ENCODE results near the gene ADGRD2. TPM values are rescaled to one million over a fixed set of nuclear protein-coding genes. Genes with fewer than 3 reads are reported as not detected.

Gene ADGRD2
- total RNA-seq, 1 experiment from 2014 or later, result not detected

GRCh38 chr9:124465736-124466135 lies 15.5 kb downstream of the ADGRD2 start:
- no peak for DNase-seq (ENCODE audit: low read depth, low spot score)
- H3K27me3 ChIP-seq (ENCODE audit: control insufficient read depth, insufficient read depth, low read length), result no peaks in the 10 kb centered on the region
- in situ Hi-C loops (cut with HindIII; ENCODE audit: low pct_unique_long_range_greater_than_20kb, low sequenced_read_pairs), result no loop called here
- ChIA-PET CTCF (no interaction called here), POLR2A (no interaction called here)
- no TSS peak for BruUV-seq (replicated peaks)
- H3K4me3 ChIP-seq (ENCODE audit: low read depth in 2 of 2, low read length in 2 of 2), result no peak overlapping the region
- no peaks in the 10 kb centered on the region for H3K36me3 ChIP-seq (ENCODE audit: control insufficient read depth, insufficient read depth, low read length)
- H3K27ac ChIP-seq (ENCODE audit: low read length), result no peak overlapping the region
- no peaks in the 10 kb centered on the region for H3K4me1 ChIP-seq (ENCODE audit: control insufficient read depth, insufficient read depth, low read length)
- intact Hi-C loops (cut with micrococcal nuclease; ENCODE audit: unreplicated experiment), result no loop called here
- TF ChIP-seq REST (IDR thresholded peaks at IDR 0.05; ENCODE audit: insufficient read depth in 1 of 2, low read depth in 2 of 2, low read length in 1 of 2) (no peak), TCF7L2 (IDR thresholded peaks at IDR 0.05; ENCODE audit: low read depth, low read length) (no peak), POLR2AphosphoS5 (IDR thresholded peaks at IDR 0.05; ENCODE audit: low read depth, low read length) (no peak), SIN3A (IDR thresholded peaks at IDR 0.05; ENCODE audit: borderline replicate concordance, insufficient read depth, low read depth, low read length) (no peak), CTCF (IDR thresholded peaks at IDR 0.05) (no peak)
- no peak for ATAC-seq
- H3K9me3 ChIP-seq (ENCODE audit: control insufficient read depth, insufficient read depth, low read depth, low read length), result no peaks in the 10 kb centered on the region

GRCh38 chr9:124467410-124468060 lies 17.3 kb downstream of the ADGRD2 start:
- Histone ChIP-seq H3K27me3 (ENCODE audit: control insufficient read depth, insufficient read depth, low read length) (no peaks in the 10 kb centered on the region), H3K36me3 (ENCODE audit: control insufficient read depth, insufficient read depth, low read length) (no peaks in the 10 kb centered on the region), H3K4me1 (ENCODE audit: control insufficient read depth, insufficient read depth, low read length) (no peaks in the 10 kb centered on the region), H3K4me3 (ENCODE audit: low read depth in 2 of 2, low read length in 2 of 2) (no peak overlapping the region), H3K9me3 (ENCODE audit: control insufficient read depth, insufficient read depth, low read depth, low read length) (no peaks in the 10 kb centered on the region), H3K27ac (ENCODE audit: low read length) (no peak overlapping the region)
- no peak for TF ChIP-seq REST (IDR thresholded peaks at IDR 0.05; ENCODE audit: insufficient read depth in 1 of 2, low read depth in 2 of 2, low read length in 1 of 2)
- no peak for TF ChIP-seq CTCF (IDR thresholded peaks at IDR 0.05)
- TF ChIP-seq TCF7L2 (IDR thresholded peaks at IDR 0.05; ENCODE audit: low read depth, low read length), result no peak
- no peak for TF ChIP-seq SIN3A (IDR thresholded peaks at IDR 0.05; ENCODE audit: borderline replicate concordance, insufficient read depth, low read depth, low read length)
- no peak for TF ChIP-seq POLR2AphosphoS5 (IDR thresholded peaks at IDR 0.05; ENCODE audit: low read depth, low read length)
- in situ Hi-C loops (cut with HindIII; ENCODE audit: low pct_unique_long_range_greater_than_20kb, low sequenced_read_pairs), result no loop called here
- BruUV-seq (replicated peaks), result no TSS peak
- intact Hi-C loops (cut with micrococcal nuclease; ENCODE audit: unreplicated experiment), result no loop called here
- ChIA-PET CTCF (no interaction called here), POLR2A (no interaction called here)
- ATAC-seq (no peak), DNase-seq (ENCODE audit: low read depth, low spot score) (no peak)

Measured in Panc1 (cell line).